ENCODE data around the gene FNIP2. TPM values are rescaled to one million over a fixed set of nuclear protein-coding genes. Genes with fewer than 3 reads are reported as not detected.
"Not testable (repeated sequence)": the region's sequence is repeated elsewhere in the genome, so short reads cannot be mapped to it uniquely, and the experiment has no call there.

FNIP2 gene
- total and polyA plus RNA-seq, 9 donors: 8.8 to 18.5 (median 13.3) TPM

GRCh38 chr4:158801677-158802076 is 32.9 kb downstream of the FNIP2 start:
- H3K27ac ChIP-seq (ENCODE audit: low read length): no peak overlapping the region
- H3K4me3 ChIP-seq (ENCODE audit: low read length): no peak overlapping the region
- no peaks in the 10 kb centered on the region for H3K9me3 ChIP-seq (replicated peaks; ENCODE audit: control insufficient read depth, low read depth, low read length)
- H3K27me3 ChIP-seq (ENCODE audit: control insufficient read depth, insufficient read depth, low read length): no peaks in the 10 kb centered on the region
- WGBS (ENCODE audit: insufficient coverage): no CpG with 5 or more reads among the region's 3 CpGs
- H3K36me3 ChIP-seq (ENCODE audit: control insufficient read depth, insufficient read depth, low read length): no peaks in the 10 kb centered on the region
- no peak for DNase-seq
- no peaks in the 10 kb centered on the region for H3K4me1 ChIP-seq (ENCODE audit: control insufficient read depth, insufficient read depth, low read length)

- no peak for DNase-seq
- Histone ChIP-seq H3K4me1 (ENCODE audit: control insufficient read depth, insufficient read depth, low read length) (no peaks in the 10 kb centered on the region), H3K27me3 (ENCODE audit: control insufficient read depth, insufficient read depth, low read length) (no peaks in the 10 kb centered on the region), H3K4me3 (ENCODE audit: low read length) (no peak overlapping the region), H3K9me3 (replicated peaks; ENCODE audit: control insufficient read depth, low read depth, low read length) (no peaks in the 10 kb centered on the region), H3K36me3 (ENCODE audit: control insufficient read depth, insufficient read depth, low read length) (no peaks in the 10 kb centered on the region), H3K27ac (ENCODE audit: low read length) (no peak overlapping the region)
- WGBS (ENCODE audit: insufficient coverage): no CpG with 5 or more reads among the region's 1 CpG
These were observed 34.1 kb downstream of the FNIP2 start for GRCh38 chr4:158802914-158803313.

- H3K4me1 ChIP-seq (ENCODE audit: control insufficient read depth, insufficient read depth, low read length): peaks cover 6% of the 10 kb centered on the region
- H3K4me3 ChIP-seq (ENCODE audit: low read length): no peak overlapping the region
- WGBS (ENCODE audit: insufficient coverage): 74% methylated on average over 6 of the region's 10 CpGs
These were observed 37.0 kb downstream of the FNIP2 start for GRCh38 chr4:158805635-158806471.

GRCh38 chr4:158807691-158808090 is 38.9 kb downstream of the FNIP2 start:
- no peak overlapping the region for H3K27ac ChIP-seq (ENCODE audit: low read length)

More at GRCh38 chr4:158805635-158806471, 37.0 kb downstream of the FNIP2 start:
- Histone ChIP-seq H3K27ac (ENCODE audit: low read length) (no peak overlapping the region), H3K36me3 (ENCODE audit: control insufficient read depth, insufficient read depth, low read length) (no peaks in the 10 kb centered on the region), H3K9me3 (replicated peaks; ENCODE audit: control insufficient read depth, low read depth, low read length) (no peaks in the 10 kb centered on the region), H3K27me3 (ENCODE audit: control insufficient read depth, insufficient read depth, low read length) (no peaks in the 10 kb centered on the region)
- DNase-seq: peak; percentile 48

GRCh38 chr4:158808399-158808798 is 39.6 kb downstream of the FNIP2 start:
- Histone ChIP-seq H3K9me3 (replicated peaks; ENCODE audit: control insufficient read depth, low read depth, low read length) (no peaks in the 10 kb centered on the region), H3K27me3 (ENCODE audit: control insufficient read depth, insufficient read depth, low read length) (no peaks in the 10 kb centered on the region), H3K4me3 (ENCODE audit: low read length) (no peak overlapping the region), H3K4me1 (ENCODE audit: control insufficient read depth, insufficient read depth, low read length) (peaks cover 11% of the 10 kb centered on the region), H3K36me3 (ENCODE audit: control insufficient read depth, insufficient read depth, low read length) (no peaks in the 10 kb centered on the region), H3K27ac (ENCODE audit: low read length) (no peak overlapping the region)
- 82% methylated on average over 1 of the region's 3 CpGs for WGBS (ENCODE audit: insufficient coverage)
- DNase-seq: peak; percentile 63

More at GRCh38 chr4:158807691-158808090, 38.9 kb downstream of the FNIP2 start:
- Histone ChIP-seq H3K36me3 (ENCODE audit: control insufficient read depth, insufficient read depth, low read length) (no peaks in the 10 kb centered on the region), H3K9me3 (replicated peaks; ENCODE audit: control insufficient read depth, low read depth, low read length) (no peaks in the 10 kb centered on the region), H3K4me1 (ENCODE audit: control insufficient read depth, insufficient read depth, low read length) (peaks cover 11% of the 10 kb centered on the region), H3K27me3 (ENCODE audit: control insufficient read depth, insufficient read depth, low read length) (no peaks in the 10 kb centered on the region), H3K4me3 (ENCODE audit: low read length) (no peak overlapping the region)
- no peak for DNase-seq
- 75% methylated on average over 2 of the region's 3 CpGs for WGBS (ENCODE audit: insufficient coverage)

GRCh38 chr4:158809208-158809607 is 40.4 kb downstream of the FNIP2 start:
- H3K27me3 ChIP-seq (ENCODE audit: control insufficient read depth, insufficient read depth, low read length); H3K4me3 ChIP-seq (ENCODE audit: low read length); H3K9me3 ChIP-seq (replicated peaks; ENCODE audit: control insufficient read depth, low read depth, low read length); DNase-seq; H3K27ac ChIP-seq (ENCODE audit: low read length); H3K36me3 ChIP-seq (ENCODE audit: control insufficient read depth, insufficient read depth, low read length): not testable (repeated sequence)
- peaks cover 11% of the 10 kb centered on the region for H3K4me1 ChIP-seq (ENCODE audit: control insufficient read depth, insufficient read depth, low read length)
- no CpG with 5 or more reads among the region's 4 CpGs for WGBS (ENCODE audit: insufficient coverage)

- peaks cover 11% of the 10 kb centered on the region for H3K4me1 ChIP-seq (ENCODE audit: control insufficient read depth, insufficient read depth, low read length)
- peak; percentile 77 for DNase-seq
- H3K27ac ChIP-seq (ENCODE audit: low read length): peak overlapping the region; percentile 73
- no CpG with 5 or more reads among the region's 6 CpGs for WGBS (ENCODE audit: insufficient coverage)
- H3K36me3 ChIP-seq (ENCODE audit: control insufficient read depth, insufficient read depth, low read length): no peaks in the 10 kb centered on the region
- H3K9me3 ChIP-seq (replicated peaks; ENCODE audit: control insufficient read depth, low read depth, low read length): no peaks in the 10 kb centered on the region
- no peaks in the 10 kb centered on the region for H3K27me3 ChIP-seq (ENCODE audit: control insufficient read depth, insufficient read depth, low read length)
- H3K4me3 ChIP-seq (ENCODE audit: low read length): no peak overlapping the region
These were observed 41.0 kb downstream of the FNIP2 start for GRCh38 chr4:158809611-158810486.

GRCh38 chr4:158810487-158811215 is 41.8 kb downstream of the FNIP2 start:
- Histone ChIP-seq H3K9me3 (replicated peaks; ENCODE audit: control insufficient read depth, low read depth, low read length) (no peaks in the 10 kb centered on the region), H3K27ac (ENCODE audit: low read length) (peak overlapping the region; percentile 73), H3K4me1 (ENCODE audit: control insufficient read depth, insufficient read depth, low read length) (peaks cover 11% of the 10 kb centered on the region), H3K27me3 (ENCODE audit: control insufficient read depth, insufficient read depth, low read length) (no peaks in the 10 kb centered on the region), H3K4me3 (ENCODE audit: low read length) (no peak overlapping the region), H3K36me3 (ENCODE audit: control insufficient read depth, insufficient read depth, low read length) (no peaks in the 10 kb centered on the region)
- DNase-seq: peak; percentile 91
- 13% methylated on average over 1 of the region's 3 CpGs for WGBS (ENCODE audit: insufficient coverage)

- peaks cover 11% of the 10 kb centered on the region for H3K4me1 ChIP-seq (ENCODE audit: control insufficient read depth, insufficient read depth, low read length)
- H3K4me3 ChIP-seq (ENCODE audit: low read length): no peak overlapping the region
- no peaks in the 10 kb centered on the region for H3K36me3 ChIP-seq (ENCODE audit: control insufficient read depth, insufficient read depth, low read length)
- peak; percentile 46 for DNase-seq
- H3K27me3 ChIP-seq (ENCODE audit: control insufficient read depth, insufficient read depth, low read length): no peaks in the 10 kb centered on the region
- H3K27ac ChIP-seq (ENCODE audit: low read length): peak overlapping the region; percentile 73
- H3K9me3 ChIP-seq (replicated peaks; ENCODE audit: control insufficient read depth, low read depth, low read length): no peaks in the 10 kb centered on the region
These were observed 42.4 kb downstream of the FNIP2 start for GRCh38 chr4:158811216-158811540.

- WGBS (ENCODE audit: insufficient coverage): 62% methylated on average over 5 of the region's 6 CpGs
- Histone ChIP-seq H3K36me3 (ENCODE audit: control insufficient read depth, insufficient read depth, low read length) (no peaks in the 10 kb centered on the region), H3K27ac (ENCODE audit: low read length) (peak overlapping the region; percentile 73), H3K4me3 (ENCODE audit: low read length) (no peak overlapping the region), H3K9me3 (replicated peaks; ENCODE audit: control insufficient read depth, low read depth, low read length) (no peaks in the 10 kb centered on the region), H3K4me1 (ENCODE audit: control insufficient read depth, insufficient read depth, low read length) (peaks cover 11% of the 10 kb centered on the region), H3K27me3 (ENCODE audit: control insufficient read depth, insufficient read depth, low read length) (no peaks in the 10 kb centered on the region)
- peak; percentile 65 for DNase-seq
These were observed 42.9 kb downstream of the FNIP2 start for GRCh38 chr4:158811704-158812103.
